T-cell (primary cell): ENCODE data around the gene EYA4. TPM values are rescaled to one million over a fixed set of nuclear protein-coding genes. Genes with fewer than 3 reads are reported as not detected.

Experiments used
- ATAC-seq, 4 experiments: fragments of 200-7000 bp in 3 of 4; fragments of 150-1000 bp in 1 of 4; cut with Tn5 transposase; replicated peaks in 1 of 4; 1 replicate in 3 of 4; 2 replicates in 1 of 4; pipeline ENCODE4 v1.10.0; 2021; ENCODE audit warnings: moderate library complexity in 3 of 4, mild to moderate bottlenecking in 2 of 4, moderate number of reproducible peaks in 1 of 4
- CTCF ChIA-PET, 2 donors: fragments of 300-600 bp; sonication (Branson Sonifier 250); formaldehyde crosslinking; loops; one replicate each; lab custom pipeline; 2022; ENCODE audit warnings: antibody characterized with exemption in 2 of 2; lab: Charles Lee
- POLR2A ChIA-PET, 2 donors: fragments of 300-600 bp; sonication (Branson Sonifier 250); formaldehyde crosslinking; loops; one replicate each; lab custom pipeline; 2022; ENCODE audit warnings: antibody characterized with exemption in 2 of 2; lab: Charles Lee
- DNase-seq, 35 experiments: peaks; one replicate each; pipeline versions ENCODE4 v3.0.0 to v3.0.0-alpha.2; 2013 to 2023
- H3K27ac ChIP-seq: one replicate; pipeline ENCODE4 v1.5.1; 2013; ENCODE audit warnings: low read length
- H3K27me3 ChIP-seq, 2 experiments: replicated peaks in 1 of 2; 1 replicate in 1 of 2; 2 replicates in 1 of 2; pipeline versions ENCODE4 v1.6.1 to v1.7.0; 2013; ENCODE audit warnings: low read length in 1 of 2, mixed read lengths in 1 of 2; ENCODE audit not compliant: control insufficient read depth in 2 of 2, insufficient read depth in 2 of 2; ENCODE audit errors: extremely low read depth in 1 of 2
- H3K36me3 ChIP-seq, 2 donors: 1 replicate in 1 of 2; 2 replicates in 1 of 2; pipeline versions ENCODE4 v1.6.1 to v1.7.0; 2013; ENCODE audit warnings: low read length in 1 of 2; ENCODE audit not compliant: control insufficient read depth in 2 of 2, insufficient read depth in 1 of 2; ENCODE audit errors: extremely low read depth in 1 of 2
- H3K4me1 ChIP-seq, 2 experiments: 1 replicate in 1 of 2; 2 replicates in 1 of 2; pipeline versions ENCODE4 v1.6.1 to v1.7.0; 2013; ENCODE audit warnings: low read length in 2 of 2, mixed read lengths in 1 of 2; ENCODE audit not compliant: insufficient read depth in 2 of 2, control insufficient read depth in 1 of 2; ENCODE audit errors: extremely low read depth in 1 of 2
- H3K4me3 ChIP-seq, 2 donors: 1 replicate in 1 of 2; 2 replicates in 1 of 2; pipeline versions ENCODE4 v1.5.1 to v1.7.0; 2013; ENCODE audit warnings: mild to moderate bottlenecking in 2 of 2, low read length in 1 of 2, moderate library complexity in 1 of 2; ENCODE audit not compliant: control insufficient read depth in 1 of 2; ENCODE audit errors: extremely low read depth in 1 of 2
- H3K9me3 ChIP-seq: 2 replicates; pipeline ENCODE4 v1.7.0; 2013
- H3K27ac Mint-ChIP-seq, 2 donors: one replicate each; pipeline ENCODE4 v1.8.0; 2020 to 2021; ENCODE audit warnings: mild to moderate bottlenecking in 2 of 2, mixed read lengths in 2 of 2
- H3K27me3 Mint-ChIP-seq, 2 donors: one replicate each; pipeline ENCODE4 v1.8.0; 2021 to 2022; ENCODE audit warnings: mixed read lengths in 2 of 2
- H3K36me3 Mint-ChIP-seq: one replicate; pipeline ENCODE4 v1.8.0; 2021; ENCODE audit warnings: mixed read lengths
- H3K4me1 Mint-ChIP-seq, 3 donors: one replicate each; pipeline ENCODE4 v1.8.0; 2020 to 2022; ENCODE audit warnings: mixed read lengths in 3 of 3, mild to moderate bottlenecking in 1 of 3
- H3K4me3 Mint-ChIP-seq, 3 donors: one replicate each; pipeline ENCODE4 v1.8.0; 2020 to 2022; ENCODE audit warnings: mild to moderate bottlenecking in 3 of 3, mixed read lengths in 3 of 3, moderate library complexity in 3 of 3
- H3K9me3 Mint-ChIP-seq, 3 donors: one replicate each; pipeline ENCODE4 v1.8.0; 2020 to 2022; ENCODE audit warnings: mixed read lengths in 3 of 3
- WGBS: methylation state at CpG from one replicate; pipeline ENCODE4 v1.1.5; 2013; ENCODE audit warnings: missing lambda C conversion rate; ENCODE audit not compliant: insufficient coverage; 5-methylcytosine and 5-hydroxymethylcytosine counted together
- total RNA-seq, 35 experiments: library from RNA in 6 of 35; stranded (reverse) in 6 of 35; fragments of 120-200 nt in 1 of 35; gene quantifications; one replicate each; pipeline versions ENCODE4 v1.2.1 to v1.2.4 and lab custom pipeline; 2013 to 2026

The EYA4 gene
- total RNA-seq, 5 donors from 2014 or later (not counting 1 experiment from before 2014, with no cell fraction given): 0.22 TPM; not detected in 4

GRCh38 chr6:133309579-133309978 lies 68.4 kb downstream of the EYA4 start:
- DNase-seq: no peak
- Mint-ChIP-seq H3K36me3 (no peaks in the 10 kb centered on the region), H3K4me3 (no peak overlapping the region), H3K9me3 (peaks cover 0 to 4% (median 4%) of the 10 kb centered on the region in 3 donors), H3K27ac (no peak overlapping the region), H3K27me3 (peaks cover 0 to 11% of the 10 kb centered on the region in 2 donors), H3K4me1 (no peaks in the 10 kb centered on the region)
- Histone ChIP-seq H3K4me1 (no peaks in the 10 kb centered on the region), H3K9me3 (no peaks in the 10 kb centered on the region), H3K4me3 (no peak overlapping the region), H3K27ac (no peak overlapping the region), H3K27me3 (no peaks in the 10 kb centered on the region), H3K36me3 (no peaks in the 10 kb centered on the region)
- POLR2A ChIA-PET: no interaction called here
- CTCF ChIA-PET: no interaction called here
- WGBS: 80% methylated on average over 1 of the region's 3 CpGs
- no peak for ATAC-seq

- no peak overlapping the region for H3K4me3 ChIP-seq
- Mint-ChIP-seq H3K36me3 (no peaks in the 10 kb centered on the region), H3K4me1 (no peaks in the 10 kb centered on the region), H3K9me3 (peaks cover 0 to 4% (median 4%) of the 10 kb centered on the region in 3 donors), H3K27me3 (peaks cover 0 to 10% of the 10 kb centered on the region in 2 donors), H3K4me3 (no peak overlapping the region), H3K27ac (no peak overlapping the region)
- WGBS: 89% methylated on average over 1 of the region's 3 CpGs
- no peak for ATAC-seq
- no peaks in the 10 kb centered on the region for H3K36me3 ChIP-seq
- H3K9me3 ChIP-seq: no peaks in the 10 kb centered on the region
- H3K27me3 ChIP-seq: no peaks in the 10 kb centered on the region
- no peaks in the 10 kb centered on the region for H3K4me1 ChIP-seq
- H3K27ac ChIP-seq: no peak overlapping the region
- ChIA-PET CTCF (interaction anchor here in 1 of 2 donors (0.7 kb wide), 1 partner anchor 28 kb away, joined by 6 read pairs; no protein-coding TSS in a partner anchor), POLR2A (interaction anchor here in 1 of 2 donors (0.7 kb wide), 1 partner anchor 11 kb away, joined by 3 read pairs; no protein-coding TSS in a partner anchor)
- DNase-seq: no peak
Measured at GRCh38 chr6:133312006-133312405, 70.8 kb downstream of the EYA4 start.

- H3K4me3 ChIP-seq: no peak overlapping the region
- H3K27me3 ChIP-seq: no peaks in the 10 kb centered on the region
- no peaks in the 10 kb centered on the region for H3K4me1 Mint-ChIP-seq
- ATAC-seq (no peak), DNase-seq (no peak)
- H3K27ac Mint-ChIP-seq: no peak overlapping the region
- no peaks in the 10 kb centered on the region for H3K36me3 Mint-ChIP-seq
- no peak overlapping the region for H3K4me3 Mint-ChIP-seq
- CTCF ChIA-PET: no interaction called here
- no peaks in the 10 kb centered on the region for H3K36me3 ChIP-seq
- peaks cover 0 to 10% of the 10 kb centered on the region in 2 donors for H3K27me3 Mint-ChIP-seq
- H3K9me3 ChIP-seq: no peaks in the 10 kb centered on the region
- H3K27ac ChIP-seq: no peak overlapping the region
- no CpG with 5 or more reads among the region's 1 CpG for WGBS
- peaks cover 0 to under 1% (median under 1%) of the 10 kb centered on the region in 3 donors for H3K9me3 Mint-ChIP-seq
- POLR2A ChIA-PET: no interaction called here
- H3K4me1 ChIP-seq: no peaks in the 10 kb centered on the region
Measured at GRCh38 chr6:133313068-133313467, 71.9 kb downstream of the EYA4 start.

- Histone ChIP-seq H3K36me3 (no peaks in the 10 kb centered on the region), H3K27ac (no peak overlapping the region), H3K27me3 (no peaks in the 10 kb centered on the region), H3K4me1 (no peaks in the 10 kb centered on the region), H3K4me3 (no peak overlapping the region), H3K9me3 (no peaks in the 10 kb centered on the region)
- H3K4me3 Mint-ChIP-seq: no peak overlapping the region
- POLR2A ChIA-PET: no interaction called here
- no peak overlapping the region for H3K27ac Mint-ChIP-seq
- H3K4me1 Mint-ChIP-seq: no peaks in the 10 kb centered on the region
- no peaks in the 10 kb centered on the region for H3K36me3 Mint-ChIP-seq
- ATAC-seq: no peak
- CTCF ChIA-PET: no interaction called here
- H3K9me3 Mint-ChIP-seq: no peaks in the 10 kb centered on the region
- 76% methylated on average over 3 of the region's 4 CpGs for WGBS
- peaks cover 0 to 14% of the 10 kb centered on the region in 2 donors for H3K27me3 Mint-ChIP-seq
- no peak for DNase-seq
Measured at GRCh38 chr6:133314947-133315346, 73.8 kb downstream of the EYA4 start.

DNA sequence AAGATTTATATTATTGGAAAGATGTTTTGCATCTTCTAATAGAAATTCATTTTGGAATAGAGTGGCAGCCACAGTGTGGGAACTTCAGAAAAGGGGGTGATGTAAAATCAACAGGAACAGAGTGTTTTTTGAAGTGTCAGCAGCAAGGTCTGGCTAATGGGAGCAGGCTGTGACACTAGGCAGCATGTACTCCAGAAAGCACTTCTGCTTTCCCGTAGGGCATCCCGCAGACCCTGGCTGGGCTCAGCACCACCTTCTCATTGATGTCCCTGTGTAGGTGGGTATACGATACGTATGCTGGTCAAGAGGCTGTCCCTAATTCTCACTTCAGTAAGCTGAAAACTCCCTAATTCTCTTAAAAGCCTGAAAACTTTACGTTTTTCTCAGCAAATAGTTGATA lies 74.7 kb downstream of the EYA4 start:
- no peak for ATAC-seq
- H3K4me1 Mint-ChIP-seq: no peaks in the 10 kb centered on the region
- H3K36me3 ChIP-seq: no peaks in the 10 kb centered on the region
- DNase-seq: no peak
- no peaks in the 10 kb centered on the region for H3K36me3 Mint-ChIP-seq
- no peak overlapping the region for H3K27ac ChIP-seq
- CTCF ChIA-PET: no interaction called here
- no peak overlapping the region for H3K4me3 Mint-ChIP-seq
- H3K27ac Mint-ChIP-seq: no peak overlapping the region
- peaks cover 0 to 14% of the 10 kb centered on the region in 2 donors for H3K27me3 Mint-ChIP-seq
- no peaks in the 10 kb centered on the region for H3K4me1 ChIP-seq
- H3K9me3 ChIP-seq: no peaks in the 10 kb centered on the region
- H3K4me3 ChIP-seq: no peak overlapping the region
- POLR2A ChIA-PET: interaction anchor here in 1 of 2 donors (0.6 kb wide), 1 partner anchor 98 kb away, joined by 3 read pairs; no protein-coding TSS in a partner anchor
- WGBS: no CpG with 5 or more reads among the region's 5 CpGs
- no peaks in the 10 kb centered on the region for H3K9me3 Mint-ChIP-seq
- H3K27me3 ChIP-seq: no peaks in the 10 kb centered on the region

- no peak overlapping the region for H3K27ac Mint-ChIP-seq
- no peaks in the 10 kb centered on the region for H3K4me1 Mint-ChIP-seq
- CTCF ChIA-PET: no interaction called here
- no peak overlapping the region for H3K4me3 Mint-ChIP-seq
- Histone ChIP-seq H3K27ac (no peak overlapping the region), H3K4me1 (no peaks in the 10 kb centered on the region), H3K4me3 (no peak overlapping the region), H3K9me3 (no peaks in the 10 kb centered on the region), H3K27me3 (no peaks in the 10 kb centered on the region), H3K36me3 (no peaks in the 10 kb centered on the region)
- ATAC-seq (no peak), DNase-seq (no peak)
- H3K27me3 Mint-ChIP-seq: peaks cover 0 to 8% of the 10 kb centered on the region in 2 donors
- no peaks in the 10 kb centered on the region for H3K9me3 Mint-ChIP-seq
- WGBS: 83% methylated on average over 3 of the region's 4 CpGs
- POLR2A ChIA-PET: no interaction called here
- H3K36me3 Mint-ChIP-seq: no peaks in the 10 kb centered on the region
Measured at GRCh38 chr6:133317704-133318103, 76.5 kb downstream of the EYA4 start.

DNA sequence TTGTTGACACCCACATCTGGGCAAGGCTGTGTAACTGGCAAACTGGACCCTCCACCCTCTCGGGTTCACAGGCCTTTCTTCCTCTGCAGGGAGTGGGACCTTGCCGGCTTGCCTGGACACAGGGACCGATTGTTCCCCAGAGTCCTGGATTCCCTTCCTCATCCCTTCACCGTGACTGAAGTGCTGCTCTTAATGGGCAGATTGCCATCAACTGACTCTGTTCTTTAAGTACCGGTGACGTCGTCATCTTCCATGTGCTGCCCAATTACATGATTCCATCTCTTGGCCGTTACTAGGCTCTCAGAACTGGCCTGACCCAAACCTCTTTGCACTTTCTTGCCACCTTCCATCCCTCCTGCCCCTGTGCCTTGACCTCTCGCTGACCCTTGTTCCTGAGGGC lies 85.4 kb downstream of the EYA4 start:
- WGBS: 84% methylated on average over 8 of the region's 9 CpGs
- CTCF ChIA-PET: no interaction called here

More for the DNA sequence above, 85.4 kb downstream of the EYA4 start:
- Histone ChIP-seq H3K27me3 (no peaks in the 10 kb centered on the region), H3K9me3 (no peaks in the 10 kb centered on the region), H3K4me1 (no peaks in the 10 kb centered on the region), H3K4me3 (no peak overlapping the region), H3K36me3 (no peaks in the 10 kb centered on the region), H3K27ac (no peak overlapping the region)
- no peak overlapping the region for H3K27ac Mint-ChIP-seq
- H3K27me3 Mint-ChIP-seq: peaks cover 4% of the 10 kb centered on the region in 2 donors
- DNase-seq: no peak
- H3K4me3 Mint-ChIP-seq: no peak overlapping the region
- H3K9me3 Mint-ChIP-seq: peaks cover 0 to 3% (median 0%) of the 10 kb centered on the region in 3 donors
- POLR2A ChIA-PET: no interaction called here
- no peaks in the 10 kb centered on the region for H3K4me1 Mint-ChIP-seq
- no peaks in the 10 kb centered on the region for H3K36me3 Mint-ChIP-seq
- no peak for ATAC-seq
